ENCODE data around the gene SSPN.

DNA sequence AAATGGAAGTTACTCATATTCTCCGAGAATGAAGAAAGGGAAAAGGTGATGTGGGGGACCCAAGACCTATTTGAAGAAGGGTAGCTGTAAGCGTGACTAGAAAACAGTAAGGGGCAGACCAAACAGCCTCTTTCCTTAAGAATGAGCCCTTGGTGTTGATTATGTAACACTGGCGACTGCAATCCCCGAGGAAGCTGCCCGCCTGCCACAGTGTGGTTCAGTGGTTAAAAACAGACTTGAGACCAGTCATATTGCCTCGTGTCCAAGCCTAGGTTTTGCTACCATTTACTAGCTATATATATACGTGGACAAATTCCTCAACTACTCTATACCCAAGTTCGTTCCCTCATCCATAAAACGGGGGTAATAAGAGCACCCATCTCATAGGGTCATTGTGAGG lies 49.1 kb downstream of the SSPN start:
- TF ChIP-seq, protein P1, sequence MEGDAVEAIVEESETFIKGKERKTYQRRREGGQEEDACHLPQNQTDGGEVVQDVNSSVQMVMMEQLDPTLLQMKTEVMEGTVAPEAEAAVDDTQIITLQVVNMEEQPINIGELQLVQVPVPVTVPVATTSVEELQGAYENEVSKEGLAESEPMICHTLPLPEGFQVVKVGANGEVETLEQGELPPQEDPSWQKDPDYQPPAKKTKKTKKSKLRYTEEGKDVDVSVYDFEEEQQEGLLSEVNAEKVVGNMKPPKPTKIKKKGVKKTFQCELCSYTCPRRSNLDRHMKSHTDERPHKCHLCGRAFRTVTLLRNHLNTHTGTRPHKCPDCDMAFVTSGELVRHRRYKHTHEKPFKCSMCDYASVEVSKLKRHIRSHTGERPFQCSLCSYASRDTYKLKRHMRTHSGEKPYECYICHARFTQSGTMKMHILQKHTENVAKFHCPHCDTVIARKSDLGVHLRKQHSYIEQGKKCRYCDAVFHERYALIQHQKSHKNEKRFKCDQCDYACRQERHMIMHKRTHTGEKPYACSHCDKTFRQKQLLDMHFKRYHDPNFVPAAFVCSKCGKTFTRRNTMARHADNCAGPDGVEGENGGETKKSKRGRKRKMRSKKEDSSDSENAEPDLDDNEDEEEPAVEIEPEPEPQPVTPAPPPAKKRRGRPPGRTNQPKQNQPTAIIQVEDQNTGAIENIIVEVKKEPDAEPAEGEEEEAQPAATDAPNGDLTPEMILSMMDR (IDR thresholded peaks at IDR 0.05), result no peak
- TF ChIP-seq ZFX (IDR thresholded peaks at IDR 0.05; ENCODE audit: borderline replicate concordance), result no peak

All from 22Rv1 (cell line).